Tracheal epithelial cell (primary cell): Measurements from ENCODE around the gene ATXN3L. TPM values are rescaled to one million over a fixed set of nuclear protein-coding genes. Genes with fewer than 3 reads are reported as not detected.

Experiments used
- total RNA-seq: library from RNA; depleted of rRNA; stranded (reverse); fragments of >200 nt; gene quantifications from 2 replicates; pipeline ENCODE4 v1.2.1, GENCODE V29; 2014

ATXN3L gene
- not detected in 2 replicates for total RNA-seq

DNA sequence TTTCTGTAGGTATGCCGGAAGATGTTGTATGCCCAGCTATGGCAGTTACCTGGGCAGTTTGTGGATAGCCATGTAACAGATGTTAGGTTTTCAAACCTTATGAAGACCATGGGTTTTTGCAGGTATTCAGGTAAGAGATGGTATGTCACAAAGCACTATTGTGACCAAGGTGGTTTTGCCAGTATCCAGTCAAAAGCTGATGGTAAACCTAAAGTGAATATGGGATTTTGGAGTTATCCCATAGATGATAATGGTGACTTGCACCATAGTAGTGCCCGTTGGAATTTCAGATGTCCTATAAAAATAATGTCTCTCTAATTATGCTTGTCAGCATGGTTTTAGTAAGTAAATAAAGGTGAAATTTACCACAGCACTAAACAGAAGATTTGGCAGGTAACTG is at the start of gene ATXN3L:
ATXN3L (minus strand) TSS at position 101 of the 400 bp plus-strand sequence. CDS start 119 bp downstream, outside the sequence.

Other genes with a start within 250 kb of the ATXN3L start
- gene EGFL6, start 249.5 kb upstream of the ATXN3L start, total RNA-seq = 0.21 TPM in 1 of 2 replicates, not detected in the other